Fibroblast of upper back skin (primary cell): ENCODE measurements around the gene FSD1L.
"Not testable (repeated sequence)": the region's sequence is repeated elsewhere in the genome, so short reads cannot be mapped to it uniquely, and the experiment has no call there.

ENCODE experiments used
- DNase-seq: peaks from one replicate; pipeline ENCODE4 v3.0.0-alpha.2; 2013

Gene FSD1L

DNA sequence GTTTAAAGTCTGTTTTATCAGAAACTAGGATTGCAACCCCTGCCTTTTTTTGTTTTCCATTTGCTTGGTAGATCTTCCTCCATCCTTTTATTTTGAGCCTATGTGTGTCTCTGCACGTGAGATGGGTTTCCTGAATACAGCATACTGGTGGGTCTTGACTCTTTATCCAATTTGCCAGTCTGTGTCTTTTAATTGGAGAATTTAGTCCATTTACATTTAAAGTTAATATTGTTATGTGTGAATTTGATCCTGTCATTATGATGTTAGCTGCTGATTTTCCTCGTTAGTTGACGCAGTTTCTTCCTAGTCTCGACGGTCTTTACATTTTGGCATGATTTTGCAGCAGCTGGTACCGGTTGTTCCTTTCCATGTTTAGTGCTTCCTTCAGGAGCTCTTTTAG, 132.1 kb downstream of the FSD1L start:
- not testable (repeated sequence) for DNase-seq

DNA sequence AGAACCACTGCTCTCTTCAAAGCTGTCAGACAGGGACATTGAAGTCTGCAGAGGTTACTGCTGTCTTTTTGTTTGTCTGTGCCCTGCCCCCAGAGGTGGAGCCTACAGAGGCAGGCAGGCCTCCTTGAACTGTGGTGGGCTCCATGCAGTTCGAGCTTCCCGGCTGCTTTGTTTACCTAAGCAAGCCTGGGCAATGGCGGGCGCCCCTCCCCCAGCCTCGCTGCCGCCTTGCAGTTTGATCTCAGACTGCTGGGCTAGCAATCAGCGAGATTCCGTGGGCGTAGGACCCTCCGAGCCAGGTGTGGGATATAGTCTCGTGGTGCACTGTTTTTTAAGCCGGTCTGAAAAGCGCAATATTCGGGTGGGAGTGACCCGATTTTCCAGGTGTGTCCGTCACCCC, 133.7 kb downstream of the FSD1L start:
- not testable (repeated sequence) for DNase-seq

DNA sequence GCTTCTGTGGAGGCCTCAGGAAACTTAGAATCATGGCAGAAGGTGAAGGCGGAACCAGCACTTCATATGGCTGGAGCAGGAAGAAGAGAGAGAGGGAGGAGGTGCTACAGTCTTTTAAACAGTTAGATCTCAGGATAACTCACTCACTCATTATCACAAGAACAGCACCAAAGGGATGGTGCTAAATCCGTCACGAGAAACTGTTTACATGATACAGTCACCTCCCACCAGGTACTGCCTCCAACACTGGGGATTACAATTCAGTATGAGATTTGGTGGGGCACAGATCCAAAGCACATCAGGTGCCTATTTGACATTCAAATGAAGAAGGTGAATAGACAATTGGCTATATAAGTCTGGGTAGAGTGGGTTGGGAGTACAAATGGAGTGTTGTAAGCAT, 145.3 kb downstream of the FSD1L start:
- DNase-seq: no peak
